Panc1 (cell line): ENCODE data around the gene WDR20. TPM values are rescaled to one million over a fixed set of nuclear protein-coding genes. Genes with fewer than 3 reads are reported as not detected.

Experiments
- ATAC-seq: fragments of 200-7000 bp; cut with Tn5 transposase; 2 replicates; pipeline ENCODE4 v1.9.1; 2020; ENCODE audit warnings: mild to moderate bottlenecking, moderate library complexity
- BruUV-seq: library from RNA; stranded (reverse); fragments of 400-500 nt; replicated peaks from 2 replicates; lab custom pipeline; 2021; lab: Mats Ljungman, UMichigan
- CTCF ChIA-PET: fragments of 300-600 bp; sonication (Branson Sonifier 250); formaldehyde crosslinking; loops from one replicate; lab custom pipeline; 2022; ENCODE audit warnings: antibody characterized with exemption; lab: Charles Lee
- POLR2A ChIA-PET: fragments of 300-600 bp; sonication (Branson Sonifier 250); formaldehyde crosslinking; loops from one replicate; lab custom pipeline; 2022; ENCODE audit warnings: antibody characterized with exemption; lab: Charles Lee
- DNase-seq: peaks from one replicate; pipeline ENCODE4 v3.0.0-alpha.2; 2010; ENCODE audit warnings: low read depth, low spot score
- H3K27ac ChIP-seq: 2 replicates; pipeline ENCODE4 v1.5.1; 2011; ENCODE audit warnings: mild to moderate bottlenecking, low read length, inconsistent platforms
- H3K27me3 ChIP-seq: fragments of 200-500 bp; sonication (Bioruptor generic); 2 replicates; pipeline ENCODE4 v1.6.0; 2014; ENCODE audit warnings: low read length, inconsistent platforms; ENCODE audit not compliant: control insufficient read depth, insufficient read depth
- H3K36me3 ChIP-seq: fragments of 200-500 bp; sonication (Bioruptor generic); 2 replicates; pipeline ENCODE4 v1.5.1; 2014; ENCODE audit warnings: inconsistent platforms, mild to moderate bottlenecking, low read length, moderate library complexity; ENCODE audit not compliant: control insufficient read depth, insufficient read depth
- H3K4me1 ChIP-seq: 2 replicates; pipeline ENCODE4 v1.5.1; 2011; ENCODE audit warnings: inconsistent platforms, mild to moderate bottlenecking, low read length, moderate library complexity; ENCODE audit not compliant: control insufficient read depth, insufficient read depth
- H3K4me3 ChIP-seq, 2 experiments: 2 replicates each; pipeline ENCODE4 v1.5.1; 2011 to 2012; ENCODE audit warnings: low read depth in 2 of 2, low read length in 2 of 2, mild to moderate bottlenecking in 2 of 2, inconsistent platforms in 1 of 2, moderate library complexity in 1 of 2
- H3K9me3 ChIP-seq: fragments of 200-500 bp; sonication (Bioruptor generic); 2 replicates; pipeline ENCODE4 v1.5.1; 2014; ENCODE audit warnings: low read depth, mild to moderate bottlenecking, inconsistent platforms, low read length, moderate library complexity; ENCODE audit not compliant: control insufficient read depth, insufficient read depth
- POLR2AphosphoS5 ChIP-seq: IDR thresholded peaks from 2 replicates; pipeline ENCODE4 v1.6.1; 2012; ENCODE audit warnings: mild to moderate bottlenecking, low read depth, low read length, moderate library complexity
- SIN3A ChIP-seq: IDR thresholded peaks from 2 replicates; pipeline ENCODE4 v1.6.1; 2012; ENCODE audit warnings: low read depth, mild to moderate bottlenecking, low read length, moderate library complexity, borderline replicate concordance; ENCODE audit not compliant: insufficient read depth
- TCF7L2 ChIP-seq: IDR thresholded peaks from 2 replicates; pipeline ENCODE4 v1.6.1; 2011; ENCODE audit warnings: mild to moderate bottlenecking, low read depth, low read length, inconsistent platforms
- in situ Hi-C: cut with HindIII; loops from 2 replicates; pipeline ENCODE4 v1.10.0; 2016; ENCODE audit warnings: low sequenced_read_pairs, low pct_unique_long_range_greater_than_20kb
- intact Hi-C: fragments of 100-400 bp; cut with micrococcal nuclease; formaldehyde crosslinking; loops from one replicate; pipeline ENCODE4 v1.10.0; 2022; ENCODE audit not compliant: unreplicated experiment
- total RNA-seq: library from RNA; stranded (reverse); gene quantifications from one replicate; pipeline ENCODE4 v1.2.1, GENCODE V29; 2021; ENCODE audit not compliant: unreplicated experiment
- TF ChIP-seq, protein P1 (sequence below): fragments of 450-650 bp; IDR thresholded peaks from 2 replicates; pipeline ENCODE4 v1.5.1; 2017; ENCODE audit warnings: mild to moderate bottlenecking
- TF ChIP-seq, protein P2 (sequence below), 2 experiments: IDR thresholded peaks; 2 replicates each; pipeline ENCODE4 v1.6.1; 2011 to 2012; ENCODE audit warnings: low read depth in 2 of 2, control low read depth in 1 of 2, low read length in 1 of 2, mild to moderate bottlenecking in 1 of 2, moderate library complexity in 1 of 2; ENCODE audit not compliant: insufficient read depth in 1 of 2

WDR20 gene
- total RNA-seq, 1 experiment from 2014 or later: 20.2 TPM

DNA sequence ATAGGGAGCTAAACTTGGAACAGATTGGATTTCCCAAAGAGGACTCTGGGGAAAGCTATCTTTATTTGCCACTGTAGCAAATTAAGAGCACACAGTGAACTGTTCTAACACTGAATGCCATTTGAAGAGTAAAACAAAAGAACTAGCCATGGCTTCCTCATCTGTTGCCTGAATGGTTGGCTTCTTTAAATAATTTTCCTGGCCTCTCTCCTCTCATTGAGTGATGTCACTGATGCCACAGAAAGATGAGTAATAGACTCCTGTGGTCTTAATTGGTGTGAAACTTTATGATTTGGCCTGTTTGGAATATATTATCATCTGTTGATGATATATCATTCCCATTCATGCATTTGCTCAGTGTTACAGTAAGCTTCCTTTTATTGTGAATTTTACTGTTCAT, 42.5 kb downstream of the WDR20 start:
- ChIA-PET POLR2A (no interaction called here), CTCF (no interaction called here)
- intact Hi-C loops (no loop called here), in situ Hi-C loops (no loop called here)
- Histone ChIP-seq H3K27ac (no peak overlapping the region), H3K27me3 (no peaks in the 10 kb centered on the region), H3K4me1 (peaks cover 10% of the 10 kb centered on the region), H3K36me3 (no peaks in the 10 kb centered on the region), H3K9me3 (no peaks in the 10 kb centered on the region), H3K4me3 (no peak overlapping the region)
- ATAC-seq (no peak), DNase-seq (no peak)
- BruUV-seq: no TSS peak
- no peak for TF ChIP-seq POLR2AphosphoS5
- TF ChIP-seq TCF7L2: no peak
- no peak for TF ChIP-seq SIN3A
- TF ChIP-seq, protein P1, sequence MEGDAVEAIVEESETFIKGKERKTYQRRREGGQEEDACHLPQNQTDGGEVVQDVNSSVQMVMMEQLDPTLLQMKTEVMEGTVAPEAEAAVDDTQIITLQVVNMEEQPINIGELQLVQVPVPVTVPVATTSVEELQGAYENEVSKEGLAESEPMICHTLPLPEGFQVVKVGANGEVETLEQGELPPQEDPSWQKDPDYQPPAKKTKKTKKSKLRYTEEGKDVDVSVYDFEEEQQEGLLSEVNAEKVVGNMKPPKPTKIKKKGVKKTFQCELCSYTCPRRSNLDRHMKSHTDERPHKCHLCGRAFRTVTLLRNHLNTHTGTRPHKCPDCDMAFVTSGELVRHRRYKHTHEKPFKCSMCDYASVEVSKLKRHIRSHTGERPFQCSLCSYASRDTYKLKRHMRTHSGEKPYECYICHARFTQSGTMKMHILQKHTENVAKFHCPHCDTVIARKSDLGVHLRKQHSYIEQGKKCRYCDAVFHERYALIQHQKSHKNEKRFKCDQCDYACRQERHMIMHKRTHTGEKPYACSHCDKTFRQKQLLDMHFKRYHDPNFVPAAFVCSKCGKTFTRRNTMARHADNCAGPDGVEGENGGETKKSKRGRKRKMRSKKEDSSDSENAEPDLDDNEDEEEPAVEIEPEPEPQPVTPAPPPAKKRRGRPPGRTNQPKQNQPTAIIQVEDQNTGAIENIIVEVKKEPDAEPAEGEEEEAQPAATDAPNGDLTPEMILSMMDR: no peak
- TF ChIP-seq, protein P2, sequence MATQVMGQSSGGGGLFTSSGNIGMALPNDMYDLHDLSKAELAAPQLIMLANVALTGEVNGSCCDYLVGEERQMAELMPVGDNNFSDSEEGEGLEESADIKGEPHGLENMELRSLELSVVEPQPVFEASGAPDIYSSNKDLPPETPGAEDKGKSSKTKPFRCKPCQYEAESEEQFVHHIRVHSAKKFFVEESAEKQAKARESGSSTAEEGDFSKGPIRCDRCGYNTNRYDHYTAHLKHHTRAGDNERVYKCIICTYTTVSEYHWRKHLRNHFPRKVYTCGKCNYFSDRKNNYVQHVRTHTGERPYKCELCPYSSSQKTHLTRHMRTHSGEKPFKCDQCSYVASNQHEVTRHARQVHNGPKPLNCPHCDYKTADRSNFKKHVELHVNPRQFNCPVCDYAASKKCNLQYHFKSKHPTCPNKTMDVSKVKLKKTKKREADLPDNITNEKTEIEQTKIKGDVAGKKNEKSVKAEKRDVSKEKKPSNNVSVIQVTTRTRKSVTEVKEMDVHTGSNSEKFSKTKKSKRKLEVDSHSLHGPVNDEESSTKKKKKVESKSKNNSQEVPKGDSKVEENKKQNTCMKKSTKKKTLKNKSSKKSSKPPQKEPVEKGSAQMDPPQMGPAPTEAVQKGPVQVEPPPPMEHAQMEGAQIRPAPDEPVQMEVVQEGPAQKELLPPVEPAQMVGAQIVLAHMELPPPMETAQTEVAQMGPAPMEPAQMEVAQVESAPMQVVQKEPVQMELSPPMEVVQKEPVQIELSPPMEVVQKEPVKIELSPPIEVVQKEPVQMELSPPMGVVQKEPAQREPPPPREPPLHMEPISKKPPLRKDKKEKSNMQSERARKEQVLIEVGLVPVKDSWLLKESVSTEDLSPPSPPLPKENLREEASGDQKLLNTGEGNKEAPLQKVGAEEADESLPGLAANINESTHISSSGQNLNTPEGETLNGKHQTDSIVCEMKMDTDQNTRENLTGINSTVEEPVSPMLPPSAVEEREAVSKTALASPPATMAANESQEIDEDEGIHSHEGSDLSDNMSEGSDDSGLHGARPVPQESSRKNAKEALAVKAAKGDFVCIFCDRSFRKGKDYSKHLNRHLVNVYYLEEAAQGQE (IDR thresholded peaks at IDR 0.05; ENCODE audit: insufficient read depth in 1 of 2, low read depth in 2 of 2, low read length in 1 of 2): no peak

DNA sequence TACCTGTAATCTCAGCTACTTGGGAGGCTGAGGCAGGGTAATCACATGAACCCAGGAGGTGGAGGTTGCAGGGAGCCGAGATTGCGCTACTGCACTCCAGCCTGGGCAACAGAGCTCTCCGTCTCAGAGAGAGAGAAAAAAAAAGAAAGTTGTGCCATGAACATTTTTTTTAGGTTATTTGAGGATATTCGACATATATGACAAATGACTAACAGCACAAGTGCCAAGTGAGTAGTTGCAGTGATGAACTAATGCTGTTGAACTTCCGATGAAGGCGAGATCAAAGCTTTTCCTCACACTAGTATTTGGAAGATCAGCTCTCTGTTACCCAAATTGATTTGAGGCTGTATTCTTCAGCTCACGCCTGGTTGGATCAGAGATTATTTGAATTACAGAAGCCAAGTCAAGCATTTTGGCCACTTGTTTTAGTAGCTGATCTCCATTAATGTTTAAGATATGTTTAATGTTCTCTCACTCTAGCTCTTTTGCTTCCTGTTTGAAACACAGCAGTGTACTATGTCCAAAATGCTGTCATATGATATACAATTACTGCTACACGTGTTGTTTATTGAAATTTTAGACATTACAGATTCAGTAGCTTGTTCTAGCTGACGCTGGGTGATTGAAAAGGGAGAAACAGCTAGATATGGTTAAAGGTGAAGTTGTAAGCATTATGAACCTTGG, 43.4 kb downstream of the WDR20 start:
- DNase-seq: no peak
- no peak overlapping the region for H3K27ac ChIP-seq
- in situ Hi-C loops: no loop called here
- ChIA-PET POLR2A (no interaction called here), CTCF (no interaction called here)
- H3K9me3 ChIP-seq: no peaks in the 10 kb centered on the region
- H3K4me3 ChIP-seq: no peak overlapping the region
- intact Hi-C loops: no loop called here
- BruUV-seq: no TSS peak
- no peak for TF ChIP-seq SIN3A
- TF ChIP-seq, protein P2 (IDR thresholded peaks at IDR 0.05; ENCODE audit: insufficient read depth in 1 of 2, low read depth in 2 of 2, low read length in 1 of 2): no peak
- TF ChIP-seq, protein P1: no peak
- TF ChIP-seq POLR2AphosphoS5: no peak
- no peak for TF ChIP-seq TCF7L2
- H3K4me1 ChIP-seq: peaks cover 11% of the 10 kb centered on the region
- no peaks in the 10 kb centered on the region for H3K27me3 ChIP-seq
- ATAC-seq: no peak
- no peaks in the 10 kb centered on the region for H3K36me3 ChIP-seq
